Psoas muscle (tissue), 8 donors: ENCODE measurements around the gene KSR1. TPM values are rescaled to one million over a fixed set of nuclear protein-coding genes. Genes with fewer than 3 reads are reported as not detected.

ENCODE experiments used
- ATAC-seq, 4 donors: fragments of 200-7000 bp; cut with Tn5 transposase; one replicate each; pipeline ENCODE4 v1.9.1; 2020; ENCODE audit warnings: moderate library complexity in 3 of 4, mild to moderate bottlenecking in 2 of 4
- DNase-seq, 2 donors: peaks; one replicate each; pipeline ENCODE4 v3.0.0-alpha.2; 2020
- H3K27ac ChIP-seq: fragments of 200-600 bp; one replicate; pipeline ENCODE4 v1.8.0; 2022
- H3K27me3 ChIP-seq, 3 donors: fragments of 200-600 bp in 1 of 3; one replicate each; pipeline versions ENCODE4 v1.6.1 to v1.8.0; 2013 to 2022; ENCODE audit warnings: low read length in 2 of 3, mild to moderate bottlenecking in 2 of 3, moderate library complexity in 1 of 3; ENCODE audit not compliant: insufficient read depth in 3 of 3
- H3K36me3 ChIP-seq, 2 donors: fragments of 200-600 bp in 1 of 2; one replicate each; pipeline versions ENCODE4 v1.6.1 to v1.8.0; 2013 to 2022; ENCODE audit warnings: low read depth in 1 of 2, mild to moderate bottlenecking in 1 of 2, moderate library complexity in 1 of 2; ENCODE audit not compliant: insufficient read depth in 1 of 2
- H3K4me1 ChIP-seq: fragments of 200-600 bp; one replicate; pipeline ENCODE4 v1.8.0; 2022
- H3K4me3 ChIP-seq: fragments of 200-600 bp; one replicate; pipeline ENCODE4 v1.8.0; 2022; ENCODE audit warnings: mild to moderate bottlenecking
- H3K9me3 ChIP-seq: fragments of 200-600 bp; one replicate; pipeline ENCODE4 v1.8.0; 2022
- WGBS, 3 donors: extraction: QIAGEN DNeasy Blood & Tissue Kit; methylation state at CpG; one replicate each; pipeline versions ENCODE4 v1.1.6 to v1.1.7; 2013; 5-methylcytosine and 5-hydroxymethylcytosine counted together
- intact Hi-C, 2 donors: fragments of 100-400 bp; cut with DNase I; formaldehyde crosslinking; loops; one replicate each; pipeline versions ENCODE4 v1.11.0 to v1.14.2; 2022
- polyA plus RNA-seq, 3 donors: library from polyadenylated mRNA; stranded (reverse); fragments of 200-250 nt; gene quantifications; one replicate each; pipeline ENCODE4 v1.2.3, GENCODE V29; 2013
- total RNA-seq, 4 donors: library from RNA; stranded (reverse); fragmentation: NEBNext Ultra II Directional in 2 of 4; extraction: Animal tissue kit (Norgen Biotek cat#: 25700) in 2 of 4; gene quantifications; one replicate each; pipeline versions ENCODE4 v1.2.1 to v1.2.4, GENCODE V29; 2021 to 2023
- TF ChIP-seq, protein P1 (sequence below): fragments of 200-600 bp; IDR thresholded peaks from one replicate; pipeline ENCODE4 v1.8.0; 2022; ENCODE audit warnings: antibody characterized with exemption
- donor health status: healthy with polysubstance abuse.
- donor health status: DM: no; HTN: no; CAD: no; lungs with moderate emphysema.
- donor health status: Bipolar disorder and iron deficiency.
- donor health status: healthy.
- donor health status: DM: yes; HTN: yes; CAD: no.
- donor health status: DM: no; HTN: no; CAD: no.
- donor health status: DM: no; HTN: no; CAD: no.
- donor health status: DM: yes; HTN: yes; CAD: no.

The KSR1 gene
- total and polyA plus RNA-seq, 7 donors = 7.8 to 93.0 (median 46.5) TPM

DNA sequence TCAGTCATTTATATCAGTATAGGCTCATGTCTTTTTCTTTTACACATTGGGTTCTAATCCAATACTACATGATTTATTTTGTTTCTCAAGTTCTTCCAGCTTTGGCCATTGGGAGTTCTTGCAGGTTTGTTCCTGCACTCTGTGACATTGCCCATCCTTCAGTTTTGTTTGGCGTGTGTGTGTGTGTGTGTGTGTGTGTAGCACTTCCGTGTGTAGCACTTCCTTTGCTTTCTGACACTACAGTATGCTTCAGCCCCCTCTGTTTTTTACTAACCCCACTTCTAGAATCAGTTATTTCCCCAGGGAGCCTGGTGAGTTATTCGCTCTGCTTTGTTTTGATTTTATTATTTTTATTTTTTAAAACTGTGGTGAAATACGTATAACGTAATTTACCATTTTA lies 99.1 kb downstream of the KSR1 start:
- DNase-seq = no peak
- intact Hi-C loops = loop anchor here in 1 of 2 donors (10.0 kb wide), 1 partner anchor 51 kb away; no protein-coding TSS in a partner anchor
- ATAC-seq = no peak
- TF ChIP-seq, protein P1, sequence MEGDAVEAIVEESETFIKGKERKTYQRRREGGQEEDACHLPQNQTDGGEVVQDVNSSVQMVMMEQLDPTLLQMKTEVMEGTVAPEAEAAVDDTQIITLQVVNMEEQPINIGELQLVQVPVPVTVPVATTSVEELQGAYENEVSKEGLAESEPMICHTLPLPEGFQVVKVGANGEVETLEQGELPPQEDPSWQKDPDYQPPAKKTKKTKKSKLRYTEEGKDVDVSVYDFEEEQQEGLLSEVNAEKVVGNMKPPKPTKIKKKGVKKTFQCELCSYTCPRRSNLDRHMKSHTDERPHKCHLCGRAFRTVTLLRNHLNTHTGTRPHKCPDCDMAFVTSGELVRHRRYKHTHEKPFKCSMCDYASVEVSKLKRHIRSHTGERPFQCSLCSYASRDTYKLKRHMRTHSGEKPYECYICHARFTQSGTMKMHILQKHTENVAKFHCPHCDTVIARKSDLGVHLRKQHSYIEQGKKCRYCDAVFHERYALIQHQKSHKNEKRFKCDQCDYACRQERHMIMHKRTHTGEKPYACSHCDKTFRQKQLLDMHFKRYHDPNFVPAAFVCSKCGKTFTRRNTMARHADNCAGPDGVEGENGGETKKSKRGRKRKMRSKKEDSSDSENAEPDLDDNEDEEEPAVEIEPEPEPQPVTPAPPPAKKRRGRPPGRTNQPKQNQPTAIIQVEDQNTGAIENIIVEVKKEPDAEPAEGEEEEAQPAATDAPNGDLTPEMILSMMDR = no peak
- Histone ChIP-seq H3K36me3 (no peaks in the 10 kb centered on the region), H3K4me3 (no peak overlapping the region), H3K9me3 (no peaks in the 10 kb centered on the region), H3K27ac (no peak overlapping the region), H3K27me3 (no peaks in the 10 kb centered on the region), H3K4me1 (peaks cover 32% of the 10 kb centered on the region)
- WGBS, 3 donors = 76 to 85% (median 83%) methylated on average over 5 of the region's 5 CpGs

DNA sequence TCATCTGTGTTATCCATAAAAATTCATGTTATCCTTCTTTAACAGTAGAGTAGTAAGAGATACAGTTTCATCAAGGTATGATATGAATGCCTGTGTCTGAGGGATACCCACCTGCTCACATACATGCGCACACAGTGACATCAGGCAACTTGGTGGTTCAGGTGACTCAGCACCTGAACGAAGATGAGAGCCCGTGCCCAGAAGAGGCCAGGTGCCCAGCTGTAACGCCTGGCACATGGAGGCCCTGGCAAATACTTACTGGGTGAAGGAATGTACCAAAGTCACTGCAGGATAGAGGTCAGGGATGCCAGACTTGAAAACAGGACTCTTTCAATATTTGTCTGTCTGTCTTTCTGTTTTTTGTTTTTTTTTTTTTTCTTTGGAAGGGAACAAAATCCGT lies 102.1 kb downstream of the KSR1 start:
- peaks cover 33% of the 10 kb centered on the region for H3K4me1 ChIP-seq
- no peaks in the 10 kb centered on the region for H3K27me3 ChIP-seq
- H3K27ac ChIP-seq = no peak overlapping the region
- intact Hi-C loops = loop anchor here in 1 of 2 donors (10.0 kb wide), 1 partner anchor 54 kb away; no protein-coding TSS in a partner anchor
- DNase-seq (no peak), ATAC-seq (no peak)
- 74 to 92% (median 79%) methylated on average over 5 of the region's 5 CpGs for WGBS, 3 donors
- no peaks in the 10 kb centered on the region for H3K36me3 ChIP-seq
- no peaks in the 10 kb centered on the region for H3K9me3 ChIP-seq
- no peak overlapping the region for H3K4me3 ChIP-seq
- TF ChIP-seq, protein P1 = no peak

DNA sequence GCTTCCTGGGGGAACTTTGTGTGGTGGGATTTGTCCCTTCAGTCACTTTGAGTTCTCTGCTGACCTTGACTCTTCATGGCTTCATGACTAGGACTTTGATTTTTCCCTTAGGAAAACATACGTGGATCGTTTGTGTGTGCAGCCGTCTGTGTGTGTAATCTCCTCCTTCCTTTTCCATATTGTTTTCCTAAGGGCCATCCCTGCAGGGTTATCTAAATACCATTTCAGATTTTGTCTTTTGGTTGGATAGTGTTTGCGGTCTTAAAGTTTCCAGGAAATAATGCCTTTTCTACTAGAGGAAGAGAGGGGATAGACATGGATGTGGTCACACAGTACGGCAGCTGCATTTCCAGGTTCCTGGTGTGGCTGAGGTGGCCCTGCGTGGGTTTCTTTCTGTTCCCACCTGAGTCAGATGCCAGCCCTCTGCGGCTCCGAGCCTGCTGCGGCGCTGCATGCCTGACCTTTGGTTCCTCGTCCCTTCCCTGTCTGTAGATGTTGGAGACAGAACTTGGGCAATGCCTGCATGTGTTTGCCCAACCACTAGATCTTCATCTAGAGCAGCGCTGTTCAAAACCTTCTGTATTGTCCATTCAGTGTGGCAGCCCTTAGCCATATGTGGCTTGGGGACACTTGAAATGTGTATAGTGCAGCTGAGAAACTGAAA lies 102.7 kb downstream of the KSR1 start:
- WGBS, 3 donors = 73 to 86% (median 82%) methylated on average over 12 of the region's 12 CpGs
- intact Hi-C loops = loop anchor here in 1 of 2 donors (10.0 kb wide), 1 partner anchor 54 kb away; no protein-coding TSS in a partner anchor
- no peaks in the 10 kb centered on the region for H3K36me3 ChIP-seq
- H3K27me3 ChIP-seq = no peaks in the 10 kb centered on the region
- peak overlapping the region; percentile 40 for H3K4me3 ChIP-seq
- H3K27ac ChIP-seq = peak overlapping the region; percentile 59
- H3K9me3 ChIP-seq = no peaks in the 10 kb centered on the region
- TF ChIP-seq, protein P1 = no peak
- ATAC-seq (no peak), DNase-seq (no peak)
- H3K4me1 ChIP-seq = peaks cover 28% of the 10 kb centered on the region

DNA sequence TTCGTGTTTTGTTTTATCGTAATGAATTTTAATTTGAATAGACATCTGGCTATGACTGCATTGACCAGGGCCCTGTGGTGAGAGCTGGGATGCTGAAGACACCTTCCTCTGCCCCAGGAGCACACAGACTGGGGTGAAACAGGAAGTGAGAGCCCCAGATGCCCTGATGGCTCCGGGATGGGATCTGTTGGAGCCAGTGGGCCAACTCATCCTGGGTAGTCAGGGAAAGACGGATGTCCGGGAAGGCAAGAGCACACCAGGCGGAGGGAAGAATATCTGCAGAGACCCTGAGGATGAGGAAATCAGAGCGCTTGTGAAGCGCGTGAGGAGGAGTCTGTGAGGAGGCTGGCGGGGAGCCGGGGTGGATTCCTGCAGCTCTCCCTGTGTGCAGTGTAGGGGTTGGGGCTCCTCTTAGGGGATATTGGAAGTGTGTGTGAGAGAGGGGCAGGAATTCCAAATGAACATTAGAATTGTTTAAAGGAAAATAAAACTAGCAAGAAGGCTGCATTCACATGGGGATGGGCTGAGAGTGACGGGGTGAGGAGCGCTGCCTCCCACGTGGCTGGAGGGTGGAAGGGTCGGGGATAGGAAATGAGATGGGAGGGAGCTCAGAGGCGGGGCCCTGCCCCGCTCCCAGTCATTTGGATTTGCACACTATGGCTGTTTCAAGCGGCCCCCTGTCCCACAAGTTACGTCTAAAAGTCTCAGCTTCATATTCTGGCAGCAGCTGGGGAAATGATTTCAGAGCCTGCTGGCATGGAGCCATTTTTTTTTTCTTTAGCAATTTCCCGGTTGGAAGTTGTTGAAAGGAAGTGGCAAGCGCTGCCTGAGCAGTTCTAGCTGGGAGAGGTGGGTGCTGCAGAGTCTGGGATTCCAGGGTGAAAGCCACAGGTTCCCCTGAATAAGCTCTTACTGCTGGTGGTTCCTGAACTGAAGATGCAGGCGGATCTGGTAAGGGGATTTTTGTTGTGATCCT lies 103.5 kb downstream of the KSR1 start:
- TF ChIP-seq, protein P1 = no peak
- Histone ChIP-seq H3K9me3 (no peaks in the 10 kb centered on the region), H3K4me1 (peaks cover 20% of the 10 kb centered on the region), H3K27ac (peak overlapping the region; percentile 59), H3K27me3 (no peaks in the 10 kb centered on the region), H3K4me3 (peak overlapping the region; percentile 50), H3K36me3 (no peaks in the 10 kb centered on the region)
- DNase-seq (peak; percentile 69 to 79), ATAC-seq (peak; percentile 47 to 74 (median 70))
- intact Hi-C loops = loop anchor here in 1 of 2 donors (10.0 kb wide), 1 partner anchor 55 kb away; no protein-coding TSS in a partner anchor
- 39 to 45% (median 43%) methylated on average over 22 of the region's 22 CpGs for WGBS, 3 donors
